BLaER1 treated with 17β-estradiol and CSF1 and Interleukin-3, amounts not matched to agents 10 nM and 100 nM (cell line): ENCODE results near the gene SYP.
A peak's percentile ranks its signal among the peaks of the same experiment; 100 is the strongest.

Source experiments
- H3K27ac ChIP-seq, 11 experiments: shearing (Covaris generic); formaldehyde crosslinking; 2 replicates each; pipeline ENCODE4 v1.8.1; 2022
- H3K27me3 ChIP-seq, 11 experiments: shearing (Covaris generic); formaldehyde crosslinking; 2 replicates each; pipeline ENCODE4 v1.8.1; 2022
- H3K36me3 ChIP-seq, 11 experiments: shearing (Covaris generic); formaldehyde crosslinking; 2 replicates each; pipeline ENCODE4 v1.8.1; 2022
- H3K4me1 ChIP-seq, 10 experiments: shearing (Covaris generic); formaldehyde crosslinking; 2 replicates each; pipeline ENCODE4 v1.8.1; 2022
- H3K4me2 ChIP-seq, 11 experiments: shearing (Covaris generic); formaldehyde crosslinking; 2 replicates each; pipeline ENCODE4 v1.8.1; 2022
- H3K4me3 ChIP-seq, 10 experiments: shearing (Covaris generic); formaldehyde crosslinking; 2 replicates each; pipeline ENCODE4 v1.8.1; 2022
- H3K9ac ChIP-seq, 11 experiments: shearing (Covaris generic); formaldehyde crosslinking; 2 replicates each; pipeline ENCODE4 v1.8.1; 2022
- H3K9me3 ChIP-seq, 11 experiments: shearing (Covaris generic); formaldehyde crosslinking; replicated peaks in 1 of 11; 2 replicates each; pipeline ENCODE4 v1.8.1; 2022
- H4K20me1 ChIP-seq, 11 experiments: shearing (Covaris generic); formaldehyde crosslinking; 2 replicates each; pipeline ENCODE4 v1.8.1; 2022
- Cebpa-rat ChIP-seq, 11 experiments: shearing (Covaris generic); IDR thresholded peaks; 2 replicates each; pipeline ENCODE4 v1.8.1; 2022

SYP gene

DNA sequence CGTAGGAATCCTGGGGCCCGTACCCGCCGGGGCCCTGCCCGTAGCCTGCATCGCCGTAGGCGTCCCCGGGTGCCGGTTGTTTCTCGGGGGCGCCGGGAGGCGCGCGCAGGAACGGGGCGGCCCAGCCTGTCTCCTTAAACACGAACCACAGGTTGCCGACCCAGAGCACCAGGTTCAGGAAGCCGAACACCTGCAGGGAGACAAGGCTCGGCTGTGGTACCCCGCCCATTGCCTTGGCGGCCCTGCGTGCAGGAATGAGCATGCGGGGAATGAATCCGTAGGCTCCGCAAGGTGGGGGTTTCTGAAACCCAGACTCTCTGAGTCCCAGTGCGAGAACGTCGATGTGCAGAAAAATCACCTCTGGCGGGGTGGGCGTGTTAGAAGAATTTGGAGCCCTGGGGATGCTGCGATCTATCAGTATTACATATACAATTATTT is 8.4 kb downstream of the SYP start:
- Histone ChIP-seq H3K4me2 (peak overlapping the region; percentile 49 to 78 (median 66)), H3K27ac (peak overlapping the region in 10 of 11 experiments; percentile 65 to 81 (median 76); a peak in 19 of 22 replicates), H3K4me3 (peak overlapping the region; percentile 61 to 81 (median 76)), H3K9ac (peak overlapping the region; percentile 77 to 85 (median 83)), H3K9me3 (peaks cover 0 to 4% (median 0%) of the 10 kb centered on the region in 11 experiments; a peak in 1 of 22 replicates), H3K4me1 (peaks cover 14 to 48% (median 36%) of the 10 kb centered on the region in 10 experiments), H3K27me3 (peaks cover 3 to 54% (median 21%) of the 10 kb centered on the region in 11 experiments; a peak in 15 of 22 replicates), H4K20me1 (peaks cover 0 to 11% (median 0%) of the 10 kb centered on the region in 11 experiments; a peak in 3 of 22 replicates), H3K36me3 (no peaks in the 10 kb centered on the region)
- TF ChIP-seq Cebpa-rat (IDR thresholded peaks at IDR 0.05), result no peak

DNA sequence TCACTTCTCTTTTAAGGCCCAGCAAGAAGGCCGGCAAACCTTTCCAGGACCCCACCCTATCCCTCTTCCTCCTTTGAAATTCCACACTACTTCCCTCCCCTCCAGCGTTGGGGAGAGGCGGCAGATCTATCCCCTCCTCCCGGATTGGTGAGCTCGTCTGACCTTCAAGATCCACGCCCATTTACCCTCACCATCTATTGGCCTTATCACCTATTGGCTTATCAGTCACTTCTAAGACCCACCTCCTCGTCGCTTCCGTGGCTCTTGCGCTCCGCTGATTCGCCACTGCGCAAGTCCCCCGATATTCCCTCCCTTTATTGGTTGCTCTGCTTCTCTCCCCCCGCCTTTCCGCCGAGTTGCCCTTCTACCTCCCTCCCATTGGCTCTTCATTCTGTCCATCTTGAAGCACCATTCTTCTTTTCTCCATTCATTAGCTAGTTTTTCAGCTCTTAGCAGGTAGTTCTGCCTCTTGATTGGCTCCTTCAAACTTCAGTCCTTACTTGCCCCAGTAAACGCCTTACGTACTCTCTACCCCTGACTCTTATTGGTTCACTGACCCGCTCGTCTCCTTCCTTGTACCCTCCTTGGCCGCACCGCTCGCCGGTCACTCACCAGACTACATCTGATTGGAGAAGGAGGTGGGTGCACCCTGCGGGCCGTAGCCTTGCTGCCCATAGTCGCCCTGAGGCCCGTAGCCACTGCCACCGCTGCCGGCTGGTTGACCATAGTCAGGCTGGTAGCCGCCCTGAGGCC is 9.0 kb downstream of the SYP start:
- peaks cover 14 to 51% (median 38%) of the 10 kb centered on the region in 10 experiments for H3K4me1 ChIP-seq
- H3K9ac ChIP-seq, result peak overlapping the region; percentile 77 to 85 (median 83)
- no peak for TF ChIP-seq Cebpa-rat (IDR thresholded peaks at IDR 0.05)
- H3K27ac ChIP-seq, result peak overlapping the region; percentile 59 to 87 (median 80); a peak in 21 of 22 replicates
- peak overlapping the region; percentile 55 to 78 (median 67); a peak in 20 of 22 replicates for H3K4me2 ChIP-seq
- peaks cover 0 to 8% (median 0%) of the 10 kb centered on the region in 11 experiments; a peak in 3 of 22 replicates for H4K20me1 ChIP-seq
- peaks cover 0 to 8% (median 0%) of the 10 kb centered on the region in 11 experiments; a peak in 4 of 22 replicates for H3K9me3 ChIP-seq
- H3K36me3 ChIP-seq, result no peaks in the 10 kb centered on the region
- H3K27me3 ChIP-seq, result peaks cover 1 to 48% (median 15%) of the 10 kb centered on the region in 11 experiments; a peak in 15 of 22 replicates
- H3K4me3 ChIP-seq, result peak overlapping the region; percentile 61 to 81 (median 76)

DNA sequence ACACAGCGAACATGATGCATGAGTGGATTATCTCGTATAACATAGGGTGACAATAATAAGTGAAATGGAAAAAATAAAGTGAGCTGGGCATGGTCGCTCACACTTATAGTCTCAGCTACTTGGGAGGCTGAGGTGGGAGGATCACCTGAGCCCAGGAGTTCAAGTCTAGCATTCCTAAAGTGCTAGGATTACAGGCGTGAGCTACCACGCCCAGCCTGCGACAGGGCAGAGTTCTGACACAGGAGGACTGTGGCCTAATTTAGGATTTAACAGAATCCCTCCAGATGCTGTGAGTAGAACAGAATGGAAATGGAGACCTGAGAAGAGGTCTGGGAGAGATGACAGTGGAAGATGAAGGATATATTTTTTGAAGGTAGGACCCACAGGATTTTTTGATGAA is 10.4 kb downstream of the SYP start:
- Histone ChIP-seq H3K4me2 (peak overlapping the region in 10 of 11 experiments; percentile 36 to 67 (median 56); a peak in 19 of 22 replicates), H3K4me3 (no peak overlapping the region), H4K20me1 (peaks cover 0 to 6% (median 0%) of the 10 kb centered on the region in 11 experiments; a peak in 2 of 22 replicates), H3K9me3 (peaks cover 0 to 20% (median 4%) of the 10 kb centered on the region in 11 experiments; a peak in 6 of 22 replicates), H3K27me3 (peaks cover 0 to 35% (median 10%) of the 10 kb centered on the region in 11 experiments; a peak in 10 of 22 replicates), H3K27ac (peak overlapping the region in 10 of 11 experiments; percentile 27 to 87 (median 80); a peak in 18 of 22 replicates), H3K36me3 (no peaks in the 10 kb centered on the region), H3K9ac (peak overlapping the region in 7 of 11 experiments; percentile 32 to 78 (median 48); a peak in 10 of 22 replicates), H3K4me1 (peaks cover 14 to 51% (median 42%) of the 10 kb centered on the region in 10 experiments)
- no peak for TF ChIP-seq Cebpa-rat (IDR thresholded peaks at IDR 0.05)

DNA sequence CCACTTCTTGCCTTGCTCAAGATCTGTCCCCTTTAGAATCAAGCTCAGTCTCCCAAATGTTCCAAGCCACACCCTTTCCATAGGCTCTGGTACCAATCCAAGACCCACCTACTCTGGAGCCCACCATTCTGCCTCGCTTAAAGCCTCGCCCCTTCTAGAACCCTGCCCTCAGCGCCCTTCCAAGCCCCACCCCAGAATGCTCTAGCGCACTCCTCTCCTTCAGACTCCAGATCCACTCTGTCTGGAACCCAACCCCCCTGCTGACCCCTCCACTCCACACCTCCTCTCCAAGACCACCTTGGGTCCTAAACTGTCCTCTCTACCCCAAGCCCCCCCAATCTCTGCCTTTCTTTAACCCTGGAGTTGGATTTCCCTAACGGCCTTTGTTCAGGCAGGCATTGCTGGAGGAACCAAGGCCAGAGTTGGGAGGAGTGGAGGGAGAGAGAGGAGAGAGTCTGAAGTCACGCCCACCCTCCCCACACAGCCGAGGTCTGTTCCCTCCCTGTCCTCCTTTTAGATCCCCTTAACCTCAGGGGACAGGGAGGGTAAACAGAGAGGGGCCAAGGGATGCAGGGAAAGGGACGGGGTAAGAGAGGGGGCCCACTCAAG is 11.4 kb downstream of the SYP start:
- TF ChIP-seq Cebpa-rat (IDR thresholded peaks at IDR 0.05), result no peak
- H4K20me1 ChIP-seq, result peaks cover 2 to 7% (median 5%) of the 10 kb centered on the region in 11 experiments; a peak in 16 of 22 replicates
- peaks cover 0 to 28% (median 4%) of the 10 kb centered on the region in 11 experiments; a peak in 10 of 22 replicates for H3K27me3 ChIP-seq
- peaks cover 14 to 55% (median 43%) of the 10 kb centered on the region in 10 experiments for H3K4me1 ChIP-seq
- H3K36me3 ChIP-seq, result peaks cover 0 to 4% (median 2%) of the 10 kb centered on the region in 11 experiments; a peak in 11 of 22 replicates
- H3K9me3 ChIP-seq, result peaks cover 0 to 29% (median 7%) of the 10 kb centered on the region in 11 experiments; a peak in 7 of 22 replicates
- peak overlapping the region in 9 of 11 experiments; percentile 10 to 87 (median 80); a peak in 16 of 22 replicates for H3K27ac ChIP-seq
- peak overlapping the region in 9 of 11 experiments; percentile 23 to 67 (median 57); a peak in 13 of 22 replicates for H3K4me2 ChIP-seq
- no peak overlapping the region for H3K4me3 ChIP-seq
- H3K9ac ChIP-seq, result peak overlapping the region in 6 of 11 experiments; percentile 8 to 78 (median 43); a peak in 9 of 22 replicates

DNA sequence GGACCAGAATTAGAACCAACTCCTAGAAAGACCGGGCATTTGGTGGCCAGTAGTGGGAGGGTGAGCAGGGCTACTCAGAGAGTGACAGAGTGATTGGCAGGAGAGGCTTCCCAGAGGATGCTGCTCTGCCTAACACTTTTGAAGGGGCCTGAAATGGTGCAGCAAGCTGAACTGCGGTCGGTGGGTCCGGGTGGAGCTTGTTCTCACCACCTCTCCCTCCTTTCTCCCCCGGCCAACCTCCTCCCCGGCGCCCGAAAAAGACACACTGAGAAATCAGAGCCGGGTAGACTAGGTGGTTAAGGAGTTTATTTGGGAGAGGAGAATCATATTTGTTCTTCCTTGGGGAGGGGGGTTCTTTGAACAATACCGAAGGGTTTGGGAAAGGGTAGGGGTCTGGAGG is 12.5 kb downstream of the SYP start:
- H3K4me1 ChIP-seq, result peaks cover 13 to 54% (median 41%) of the 10 kb centered on the region in 10 experiments
- peak overlapping the region in 6 of 11 experiments; percentile 10 to 91 (median 84); a peak in 6 of 22 replicates for H3K4me2 ChIP-seq
- H3K27me3 ChIP-seq, result peaks cover 0 to 28% (median 4%) of the 10 kb centered on the region in 11 experiments; a peak in 10 of 22 replicates
- H3K9ac ChIP-seq, result no peak overlapping the region
- no peak for TF ChIP-seq Cebpa-rat (IDR thresholded peaks at IDR 0.05)
- H4K20me1 ChIP-seq, result peaks cover 4 to 13% (median 11%) of the 10 kb centered on the region in 11 experiments; a peak in 16 of 22 replicates
- H3K4me3 ChIP-seq, result no peak overlapping the region
- peak overlapping the region in 4 of 11 experiments; percentile 32 to 85 (median 83); a peak in 4 of 22 replicates for H3K27ac ChIP-seq
- H3K36me3 ChIP-seq, result peaks cover 0 to 13% (median 9%) of the 10 kb centered on the region in 11 experiments; a peak in 17 of 22 replicates
- peaks cover 0 to 29% (median 7%) of the 10 kb centered on the region in 11 experiments; a peak in 7 of 22 replicates for H3K9me3 ChIP-seq

DNA sequence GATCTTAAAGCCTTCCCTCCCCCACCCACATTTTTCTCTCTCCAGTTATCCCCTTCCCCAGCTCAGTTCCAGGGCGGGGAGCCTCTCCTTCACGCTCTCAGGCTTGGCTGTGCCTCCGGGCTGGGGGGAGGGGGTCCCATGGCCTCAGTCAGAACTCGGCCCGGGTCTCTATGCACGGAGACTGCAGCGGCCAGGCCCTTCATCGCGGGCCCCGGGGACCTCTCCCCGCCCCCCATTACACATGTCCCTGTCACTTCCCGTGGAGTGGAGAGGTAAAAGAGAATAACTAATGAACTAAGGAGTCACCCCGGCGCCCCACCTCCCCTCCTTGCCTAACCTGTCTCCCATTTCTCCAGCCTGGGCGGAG is 13.0 kb downstream of the SYP start:
- Histone ChIP-seq H3K4me1 (peaks cover 8 to 48% (median 37%) of the 10 kb centered on the region in 10 experiments), H3K36me3 (peaks cover 0 to 18% (median 13%) of the 10 kb centered on the region in 11 experiments; a peak in 18 of 22 replicates), H3K4me2 (peak overlapping the region in 8 of 11 experiments; percentile 10 to 91 (median 84); a peak in 12 of 22 replicates), H3K27me3 (peaks cover 0 to 28% (median 4%) of the 10 kb centered on the region in 11 experiments; a peak in 10 of 22 replicates), H3K27ac (peak overlapping the region in 5 of 11 experiments; percentile 82 to 85 (median 83); a peak in 7 of 22 replicates), H3K4me3 (no peak overlapping the region), H3K9ac (no peak overlapping the region; a peak in 1 of 22 replicates), H3K9me3 (peaks cover 0 to 29% (median 7%) of the 10 kb centered on the region in 11 experiments; a peak in 7 of 22 replicates), H4K20me1 (peaks cover 4 to 15% (median 11%) of the 10 kb centered on the region in 11 experiments; a peak in 16 of 22 replicates)
- no peak for TF ChIP-seq Cebpa-rat (IDR thresholded peaks at IDR 0.05)

DNA sequence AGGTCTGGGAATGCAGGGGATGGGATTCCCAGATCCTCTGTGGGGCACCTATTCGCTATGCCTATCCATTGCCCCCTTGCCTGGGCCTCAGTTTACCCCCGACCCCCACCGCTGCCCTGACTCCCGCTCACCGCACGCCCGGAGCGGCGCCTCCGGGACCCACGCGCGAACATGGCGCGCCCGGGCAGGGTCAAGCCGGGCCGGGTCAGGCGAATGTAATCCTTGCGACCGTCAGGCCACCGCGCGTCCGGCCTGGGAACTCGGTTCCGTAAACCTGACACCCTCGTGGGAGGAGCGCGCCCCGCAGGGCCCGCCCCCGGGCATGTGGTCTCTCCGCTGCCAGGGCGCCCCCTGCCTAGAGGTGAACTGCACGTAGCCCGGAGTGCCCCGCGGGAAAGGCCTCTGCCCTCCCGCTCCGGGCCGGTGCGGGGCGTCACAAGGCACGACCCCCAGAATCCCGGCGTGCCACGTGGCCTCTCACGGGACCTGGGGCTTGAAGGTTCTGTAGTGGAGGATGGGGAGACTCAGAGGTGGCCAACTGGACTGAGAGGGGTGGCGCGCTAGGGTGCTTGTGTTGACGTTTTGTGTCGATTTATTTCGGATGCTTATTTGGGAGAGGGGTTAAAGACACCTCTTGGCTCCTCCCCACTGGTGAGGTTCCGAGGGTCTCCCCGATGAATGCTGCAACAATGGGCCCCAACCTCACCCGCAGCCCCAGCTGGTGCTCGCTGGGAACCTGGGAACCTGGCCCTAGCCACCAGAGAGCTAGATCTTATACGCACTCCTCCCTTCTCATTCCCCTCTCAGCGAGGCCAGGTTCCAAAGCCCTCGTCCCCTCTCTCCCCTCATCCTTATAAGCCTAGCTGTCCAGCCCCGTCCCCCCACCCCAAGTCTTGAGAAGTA is 13.6 kb downstream of the SYP start, which contains the start of gene PRICKLE3:
Gene PRICKLE3 (minus strand): TSS at position 249 of the 903 bp plus-strand sequence. CDS start 76 bp downstream, at position 173.
- Histone ChIP-seq H3K9me3 (peaks cover 0 to 27% (median 7%) of the 10 kb centered on the region in 11 experiments; a peak in 7 of 22 replicates), H3K36me3 (peaks cover 0 to 20% (median 14%) of the 10 kb centered on the region in 11 experiments; a peak in 18 of 22 replicates), H3K4me1 (peaks cover 8 to 48% (median 37%) of the 10 kb centered on the region in 10 experiments), H3K27ac (peak within 1 kb of the TSS; percentile 62 to 85 (median 81); a peak in 21 of 22 replicates), H4K20me1 (peaks cover 4 to 15% (median 11%) of the 10 kb centered on the region in 11 experiments; a peak in 16 of 22 replicates), H3K4me3 (peak within 1 kb of the TSS; percentile 68 to 83 (median 77)), H3K27me3 (peaks cover 0 to 28% (median 4%) of the 10 kb centered on the region in 11 experiments; a peak in 10 of 22 replicates), H3K9ac (peak within 1 kb of the TSS; percentile 78 to 87 (median 85)), H3K4me2 (peak within 1 kb of the TSS; percentile 78 to 91 (median 85))
- no peak for TF ChIP-seq Cebpa-rat (IDR thresholded peaks at IDR 0.05)
